Activated naive CD8-positive, alpha-beta T cell treated with anti-CD3 and anti-CD28 coated beads, Interleukin-2, amount 50 U/mL, for 24 hours (primary cell): ENCODE results near the gene SCAANT1.

Experiments used
- ATAC-seq: fragments of 150-1000 bp; cut with Tn5 transposase; one replicate; pipeline ENCODE4 v1.10.0; 2021
- DNase-seq: peaks from one replicate; pipeline ENCODE4 v3.0.0; 2021
- H3K27ac Mint-ChIP-seq: one replicate; pipeline ENCODE4 v1.8.0; 2021; ENCODE audit warnings: mild to moderate bottlenecking, mixed read lengths
- H3K27me3 Mint-ChIP-seq: one replicate; pipeline ENCODE4 v1.8.0; 2021; ENCODE audit warnings: mixed read lengths
- H3K36me3 Mint-ChIP-seq: one replicate; pipeline ENCODE4 v1.8.0; 2021; ENCODE audit warnings: low read depth, mixed read lengths
- H3K4me1 Mint-ChIP-seq: one replicate; pipeline ENCODE4 v1.8.0; 2021; ENCODE audit warnings: mixed read lengths
- H3K4me3 Mint-ChIP-seq: one replicate; pipeline ENCODE4 v1.8.0; 2021; ENCODE audit warnings: mild to moderate bottlenecking, moderate library complexity, mixed read lengths
- H3K9me3 Mint-ChIP-seq: one replicate; pipeline ENCODE4 v1.8.0; 2021; ENCODE audit warnings: mixed read lengths

SCAANT1 gene

GRCh38 chr3:63943678-63944077, 31.5 kb upstream of the SCAANT1 start:
- H3K4me3 Mint-ChIP-seq, result no peak overlapping the region
- no peaks in the 10 kb centered on the region for H3K27me3 Mint-ChIP-seq
- peaks cover 58% of the 10 kb centered on the region for H3K4me1 Mint-ChIP-seq
- DNase-seq (no peak), ATAC-seq (no peak)
- H3K27ac Mint-ChIP-seq, result no peak overlapping the region
- H3K9me3 Mint-ChIP-seq, result no peaks in the 10 kb centered on the region
- H3K36me3 Mint-ChIP-seq, result peaks cover 39% of the 10 kb centered on the region

GRCh38 chr3:63942528-63942927, 30.3 kb upstream of the SCAANT1 start:
- H3K36me3 Mint-ChIP-seq, result peaks cover 36% of the 10 kb centered on the region
- ATAC-seq (no peak), DNase-seq (no peak)
- no peaks in the 10 kb centered on the region for H3K9me3 Mint-ChIP-seq
- no peaks in the 10 kb centered on the region for H3K27me3 Mint-ChIP-seq
- H3K27ac Mint-ChIP-seq, result no peak overlapping the region
- H3K4me3 Mint-ChIP-seq, result no peak overlapping the region
- peaks cover 60% of the 10 kb centered on the region for H3K4me1 Mint-ChIP-seq

- no peak overlapping the region for H3K27ac Mint-ChIP-seq
- ATAC-seq, result no peak
- H3K36me3 Mint-ChIP-seq, result peaks cover 37% of the 10 kb centered on the region
- no peak overlapping the region for H3K4me3 Mint-ChIP-seq
- DNase-seq, result no peak
- H3K9me3 Mint-ChIP-seq, result no peaks in the 10 kb centered on the region
- H3K27me3 Mint-ChIP-seq, result no peaks in the 10 kb centered on the region
- H3K4me1 Mint-ChIP-seq, result peaks cover 58% of the 10 kb centered on the region
Observed at GRCh38 chr3:63940389-63940757, 28.2 kb upstream of the SCAANT1 start.

GRCh38 chr3:63937661-63938651, 25.8 kb upstream of the SCAANT1 start:
- no peaks in the 10 kb centered on the region for H3K27me3 Mint-ChIP-seq
- H3K4me1 Mint-ChIP-seq, result peaks cover 66% of the 10 kb centered on the region
- no peak for ATAC-seq
- no peak for DNase-seq
- H3K9me3 Mint-ChIP-seq, result no peaks in the 10 kb centered on the region
- no peak overlapping the region for H3K4me3 Mint-ChIP-seq
- H3K27ac Mint-ChIP-seq, result no peak overlapping the region
- H3K36me3 Mint-ChIP-seq, result peaks cover 25% of the 10 kb centered on the region

GRCh38 chr3:63936925-63937324, 24.7 kb upstream of the SCAANT1 start:
- Mint-ChIP-seq H3K4me1 (peaks cover 71% of the 10 kb centered on the region), H3K4me3 (no peak overlapping the region), H3K36me3 (peaks cover 24% of the 10 kb centered on the region), H3K27ac (peak overlapping the region; percentile 15), H3K27me3 (no peaks in the 10 kb centered on the region), H3K9me3 (no peaks in the 10 kb centered on the region)
- ATAC-seq (no peak), DNase-seq (no peak)

- DNase-seq (no peak), ATAC-seq (peak; percentile 54)
- peak overlapping the region; percentile 66 for H3K27ac Mint-ChIP-seq
- H3K9me3 Mint-ChIP-seq, result no peaks in the 10 kb centered on the region
- H3K4me1 Mint-ChIP-seq, result peaks cover 77% of the 10 kb centered on the region
- no peaks in the 10 kb centered on the region for H3K27me3 Mint-ChIP-seq
- H3K36me3 Mint-ChIP-seq, result peaks cover 26% of the 10 kb centered on the region
- H3K4me3 Mint-ChIP-seq, result peak overlapping the region; percentile 3
Observed at GRCh38 chr3:63934041-63934866, 22.1 kb upstream of the SCAANT1 start.

- peaks cover 72% of the 10 kb centered on the region for H3K4me1 Mint-ChIP-seq
- H3K36me3 Mint-ChIP-seq, result peaks cover 28% of the 10 kb centered on the region
- no peak overlapping the region for H3K4me3 Mint-ChIP-seq
- H3K27me3 Mint-ChIP-seq, result no peaks in the 10 kb centered on the region
- H3K9me3 Mint-ChIP-seq, result no peaks in the 10 kb centered on the region
- H3K27ac Mint-ChIP-seq, result peak overlapping the region; percentile 52
- DNase-seq (no peak), ATAC-seq (no peak)
Observed at GRCh38 chr3:63933459-63933858, 21.3 kb upstream of the SCAANT1 start.

GRCh38 chr3:63932509-63933212, 20.5 kb upstream of the SCAANT1 start:
- ATAC-seq (no peak), DNase-seq (no peak)
- H3K27me3 Mint-ChIP-seq, result no peaks in the 10 kb centered on the region
- peaks cover 28% of the 10 kb centered on the region for H3K36me3 Mint-ChIP-seq
- no peak overlapping the region for H3K4me3 Mint-ChIP-seq
- H3K9me3 Mint-ChIP-seq, result no peaks in the 10 kb centered on the region
- H3K27ac Mint-ChIP-seq, result peak overlapping the region; percentile 52
- peaks cover 68% of the 10 kb centered on the region for H3K4me1 Mint-ChIP-seq

GRCh38 chr3:63931290-63931689, 19.1 kb upstream of the SCAANT1 start:
- peaks cover 57% of the 10 kb centered on the region for H3K4me1 Mint-ChIP-seq
- H3K4me3 Mint-ChIP-seq, result no peak overlapping the region
- ATAC-seq (no peak), DNase-seq (no peak)
- peaks cover 35% of the 10 kb centered on the region for H3K36me3 Mint-ChIP-seq
- H3K9me3 Mint-ChIP-seq, result no peaks in the 10 kb centered on the region
- H3K27me3 Mint-ChIP-seq, result no peaks in the 10 kb centered on the region
- no peak overlapping the region for H3K27ac Mint-ChIP-seq

GRCh38 chr3:63927422-63928280, 15.5 kb upstream of the SCAANT1 start:
- Mint-ChIP-seq H3K36me3 (peaks cover 58% of the 10 kb centered on the region), H3K4me3 (no peak overlapping the region), H3K4me1 (peaks cover 51% of the 10 kb centered on the region), H3K27ac (peak overlapping the region; percentile 1), H3K27me3 (no peaks in the 10 kb centered on the region), H3K9me3 (no peaks in the 10 kb centered on the region)
- no peak for ATAC-seq
- DNase-seq, result no peak

GRCh38 chr3:63926309-63926708, 14.1 kb upstream of the SCAANT1 start:
- H3K27me3 Mint-ChIP-seq, result no peaks in the 10 kb centered on the region
- ATAC-seq, result no peak
- H3K4me3 Mint-ChIP-seq, result no peak overlapping the region
- no peaks in the 10 kb centered on the region for H3K9me3 Mint-ChIP-seq
- no peak for DNase-seq
- H3K4me1 Mint-ChIP-seq, result peaks cover 50% of the 10 kb centered on the region
- peak overlapping the region; percentile 51 for H3K27ac Mint-ChIP-seq
- H3K36me3 Mint-ChIP-seq, result peaks cover 63% of the 10 kb centered on the region

- H3K4me3 Mint-ChIP-seq, result no peak overlapping the region
- H3K4me1 Mint-ChIP-seq, result peaks cover 55% of the 10 kb centered on the region
- peak overlapping the region; percentile 59 for H3K27ac Mint-ChIP-seq
- ATAC-seq (no peak), DNase-seq (no peak)
- no peaks in the 10 kb centered on the region for H3K9me3 Mint-ChIP-seq
- H3K27me3 Mint-ChIP-seq, result no peaks in the 10 kb centered on the region
- H3K36me3 Mint-ChIP-seq, result peaks cover 76% of the 10 kb centered on the region
Observed at GRCh38 chr3:63922491-63923199, 10.5 kb upstream of the SCAANT1 start.

- Mint-ChIP-seq H3K36me3 (peaks cover 78% of the 10 kb centered on the region), H3K4me1 (peaks cover 60% of the 10 kb centered on the region), H3K9me3 (no peaks in the 10 kb centered on the region), H3K27me3 (no peaks in the 10 kb centered on the region), H3K27ac (no peak overlapping the region), H3K4me3 (no peak overlapping the region)
- no peak for DNase-seq
- no peak for ATAC-seq
Observed at GRCh38 chr3:63921741-63922482, 9.7 kb upstream of the SCAANT1 start.
